ENCODE data around the gene SETD7.

Gene SETD7

GRCh38 chr4:139575072-139575471 lies 19.1 kb upstream of the SETD7 start:
- no peaks in the 10 kb centered on the region for H3K9me2 ChIP-seq (replicated peaks; ENCODE audit: insufficient read depth, low read length)
- DNase-seq = no peak
- H3K36me3 ChIP-seq (replicated peaks; ENCODE audit: insufficient read depth, low read length) = no peaks in the 10 kb centered on the region
- no peaks in the 10 kb centered on the region for H4K20me1 ChIP-seq (ENCODE audit: insufficient read depth, low read length)
- no peak overlapping the region for H3K4me2 ChIP-seq (ENCODE audit: low read depth, low read length)
- H3K9ac ChIP-seq (ENCODE audit: low read length) = no peak overlapping the region
- no peaks in the 10 kb centered on the region for H3K79me2 ChIP-seq (ENCODE audit: low read length)
- no peaks in the 10 kb centered on the region for H3K4me1 ChIP-seq (ENCODE audit: low read length)
- H2AFZ ChIP-seq (ENCODE audit: low read length) = no peak overlapping the region
- no peaks in the 10 kb centered on the region for H3K9me3 ChIP-seq (replicated peaks; ENCODE audit: insufficient read depth, low read length)
- H3F3A ChIP-seq (ENCODE audit: insufficient read depth, low read length) = no peaks in the 10 kb centered on the region
- H3K27ac ChIP-seq (ENCODE audit: low read length) = no peak overlapping the region
- H3K27me3 ChIP-seq (replicated peaks; ENCODE audit: insufficient read depth, low read length) = no peaks in the 10 kb centered on the region
- no peak for TF ChIP-seq CTCF (IDR thresholded peaks at IDR 0.05; ENCODE audit: low read length)
- TF ChIP-seq EZH2phosphoT487 (IDR thresholded peaks at IDR 0.05; ENCODE audit: low read length) = no peak
- no peak for TF ChIP-seq EZH2 (optimal IDR thresholded peaks at IDR 0.05; ENCODE audit: low read depth, low read length)
- no peak overlapping the region for H3K4me3 ChIP-seq (ENCODE audit: low read length)

DNA sequence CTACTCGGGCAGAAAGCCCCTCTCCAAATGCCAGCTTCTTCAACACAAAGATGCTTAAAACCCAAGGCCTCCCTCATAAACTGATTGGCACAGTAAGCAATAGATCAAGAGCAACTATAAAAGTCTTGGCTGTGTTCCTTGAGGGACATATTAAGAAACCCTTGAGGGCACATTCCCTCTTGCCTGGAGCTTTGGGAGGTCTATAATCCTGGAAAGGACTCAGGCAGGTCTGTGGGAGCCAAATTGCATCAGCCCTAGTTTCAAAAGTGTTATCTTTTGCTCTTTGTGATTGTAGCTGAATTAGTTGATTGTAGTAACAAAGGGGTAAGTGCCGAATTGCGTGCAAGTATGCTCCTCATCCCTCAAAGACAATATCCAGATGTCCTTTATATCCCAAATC lies 18.6 kb upstream of the SETD7 start:
- Histone ChIP-seq H3K27ac (ENCODE audit: low read length) (no peak overlapping the region), H3K79me2 (ENCODE audit: low read length) (no peaks in the 10 kb centered on the region), H3K9ac (ENCODE audit: low read length) (no peak overlapping the region), H4K20me1 (ENCODE audit: insufficient read depth, low read length) (no peaks in the 10 kb centered on the region), H3K27me3 (replicated peaks; ENCODE audit: insufficient read depth, low read length) (no peaks in the 10 kb centered on the region), H3K4me3 (ENCODE audit: low read length) (no peak overlapping the region), H3K9me2 (replicated peaks; ENCODE audit: insufficient read depth, low read length) (no peaks in the 10 kb centered on the region), H2AFZ (ENCODE audit: low read length) (no peak overlapping the region), H3K9me3 (replicated peaks; ENCODE audit: insufficient read depth, low read length) (no peaks in the 10 kb centered on the region), H3K4me1 (ENCODE audit: low read length) (no peaks in the 10 kb centered on the region), H3K36me3 (replicated peaks; ENCODE audit: insufficient read depth, low read length) (no peaks in the 10 kb centered on the region), H3F3A (ENCODE audit: insufficient read depth, low read length) (no peaks in the 10 kb centered on the region), H3K4me2 (ENCODE audit: low read depth, low read length) (no peak overlapping the region)
- TF ChIP-seq EZH2phosphoT487 (IDR thresholded peaks at IDR 0.05; ENCODE audit: low read length) (no peak), EZH2 (optimal IDR thresholded peaks at IDR 0.05; ENCODE audit: low read depth, low read length) (no peak), CTCF (IDR thresholded peaks at IDR 0.05; ENCODE audit: low read length) (no peak)
- DNase-seq = no peak

- no peak overlapping the region for H3K4me2 ChIP-seq (ENCODE audit: low read depth, low read length)
- H3K9ac ChIP-seq (ENCODE audit: low read length) = no peak overlapping the region
- no peaks in the 10 kb centered on the region for H3F3A ChIP-seq (ENCODE audit: insufficient read depth, low read length)
- no peaks in the 10 kb centered on the region for H4K20me1 ChIP-seq (ENCODE audit: insufficient read depth, low read length)
- H3K79me2 ChIP-seq (ENCODE audit: low read length) = no peaks in the 10 kb centered on the region
- no peaks in the 10 kb centered on the region for H3K9me2 ChIP-seq (replicated peaks; ENCODE audit: insufficient read depth, low read length)
- no peaks in the 10 kb centered on the region for H3K4me1 ChIP-seq (ENCODE audit: low read length)
- no peaks in the 10 kb centered on the region for H3K9me3 ChIP-seq (replicated peaks; ENCODE audit: insufficient read depth, low read length)
- no peak for DNase-seq
- no peak overlapping the region for H2AFZ ChIP-seq (ENCODE audit: low read length)
- no peak overlapping the region for H3K27ac ChIP-seq (ENCODE audit: low read length)
- no peaks in the 10 kb centered on the region for H3K27me3 ChIP-seq (replicated peaks; ENCODE audit: insufficient read depth, low read length)
- H3K4me3 ChIP-seq (ENCODE audit: low read length) = no peak overlapping the region
- H3K36me3 ChIP-seq (replicated peaks; ENCODE audit: insufficient read depth, low read length) = no peaks in the 10 kb centered on the region
- TF ChIP-seq EZH2phosphoT487 (IDR thresholded peaks at IDR 0.05; ENCODE audit: low read length) = no peak
- no peak for TF ChIP-seq EZH2 (optimal IDR thresholded peaks at IDR 0.05; ENCODE audit: low read depth, low read length)
- no peak for TF ChIP-seq CTCF (IDR thresholded peaks at IDR 0.05; ENCODE audit: low read length)
Measured at GRCh38 chr4:139568206-139568955, 12.4 kb upstream of the SETD7 start.

All from MM.1S (cell line).